Activated CD4-positive, alpha-beta T cell treated with anti-CD3 and anti-CD28 coated beads, Interleukin-2, amount 10 ng/mL, durations not matched to agents 7 days and 5 days (primary cell): ENCODE results near the gene AIFM1. TPM values are rescaled to one million over a fixed set of nuclear protein-coding genes. Genes with fewer than 3 reads are reported as not detected.

Experiments used
- CTCF ChIA-PET: fragments of 350-600 bp; sonication (Branson Sonifier 250); formaldehyde crosslinking; loops from one replicate; lab custom pipeline; 2021; ENCODE audit warnings: antibody characterized with exemption; lab: Charles Lee
- POLR2A ChIA-PET: fragments of 350-600 bp; sonication (Branson Sonifier 250); formaldehyde crosslinking; loops from one replicate; lab custom pipeline; 2021; ENCODE audit warnings: antibody characterized with exemption; lab: Charles Lee
- DNase-seq: peaks from one replicate; pipeline ENCODE4 v3.0.0-alpha.2; 2020
- H3K27ac Mint-ChIP-seq: one replicate; pipeline ENCODE4 v1.8.0; 2021; ENCODE audit warnings: mild to moderate bottlenecking, moderate library complexity, mixed read lengths
- H3K27me3 Mint-ChIP-seq: one replicate; pipeline ENCODE4 v1.8.0; 2021; ENCODE audit warnings: mixed read lengths
- H3K36me3 Mint-ChIP-seq: one replicate; pipeline ENCODE4 v1.8.0; 2021; ENCODE audit warnings: low read depth, mixed read lengths
- H3K4me1 Mint-ChIP-seq: one replicate; pipeline ENCODE4 v1.8.0; 2021; ENCODE audit warnings: mixed read lengths
- H3K4me3 Mint-ChIP-seq: one replicate; pipeline ENCODE4 v1.8.0; 2021; ENCODE audit warnings: mild to moderate bottlenecking, moderate library complexity, mixed read lengths
- H3K9me3 Mint-ChIP-seq: one replicate; pipeline ENCODE4 v1.8.0; 2021; ENCODE audit warnings: mixed read lengths
- total RNA-seq, 2 experiments: library from RNA; stranded (reverse); gene quantifications; one replicate each; pipeline ENCODE4 v1.2.3, GENCODE V29; 2021

AIFM1 gene
- total RNA-seq, 2 experiments from 2014 or later = 32.3 to 40.3 TPM

GRCh38 chrX:130165181-130165702 lies 399 bp downstream of the AIFM1 start:
- H3K27ac Mint-ChIP-seq = peak overlapping the region; percentile 95
- H3K9me3 Mint-ChIP-seq = no peaks in the 10 kb centered on the region
- H3K36me3 Mint-ChIP-seq = no peaks in the 10 kb centered on the region
- DNase-seq = no peak
- POLR2A ChIA-PET = interaction anchor here (0.6 kb wide), 1 partner anchor 24 kb away, joined by 11 read pairs; no protein-coding TSS in a partner anchor
- H3K27me3 Mint-ChIP-seq = no peaks in the 10 kb centered on the region
- peak overlapping the region; percentile 91 for H3K4me3 Mint-ChIP-seq
- CTCF ChIA-PET = interaction anchor here (0.7 to 2.5 kb wide), 5 partner anchors 9 to 85 kb away, joined by 3 to 9 read pairs (median 4); no protein-coding TSS in a partner anchor
- peaks cover 48% of the 10 kb centered on the region for H3K4me1 Mint-ChIP-seq

- Mint-ChIP-seq H3K4me3 (no peak overlapping the region), H3K9me3 (no peaks in the 10 kb centered on the region), H3K4me1 (peaks cover 50% of the 10 kb centered on the region), H3K27me3 (no peaks in the 10 kb centered on the region), H3K36me3 (peaks cover 2% of the 10 kb centered on the region), H3K27ac (no peak overlapping the region)
- ChIA-PET POLR2A (no interaction called here), CTCF (interaction anchor here (1.5 kb wide), 1 partner anchor 8 kb away, joined by 3 read pairs; no protein-coding TSS in a partner anchor)
- no peak for DNase-seq
These were observed 2.2 kb downstream of the AIFM1 start for GRCh38 chrX:130163398-130163797.

GRCh38 chrX:130162094-130162735 lies 3.4 kb downstream of the AIFM1 start:
- POLR2A ChIA-PET = no interaction called here
- H3K4me3 Mint-ChIP-seq = no peak overlapping the region
- no peak for DNase-seq
- CTCF ChIA-PET = interaction anchor here (0.8 to 1.3 kb wide), 3 partner anchors 16 to 138 kb away, joined by 3 to 6 read pairs (median 4); no protein-coding TSS in a partner anchor
- H3K4me1 Mint-ChIP-seq = peaks cover 44% of the 10 kb centered on the region
- no peaks in the 10 kb centered on the region for H3K9me3 Mint-ChIP-seq
- no peaks in the 10 kb centered on the region for H3K27me3 Mint-ChIP-seq
- no peak overlapping the region for H3K27ac Mint-ChIP-seq
- H3K36me3 Mint-ChIP-seq = peaks cover 2% of the 10 kb centered on the region

DNA sequence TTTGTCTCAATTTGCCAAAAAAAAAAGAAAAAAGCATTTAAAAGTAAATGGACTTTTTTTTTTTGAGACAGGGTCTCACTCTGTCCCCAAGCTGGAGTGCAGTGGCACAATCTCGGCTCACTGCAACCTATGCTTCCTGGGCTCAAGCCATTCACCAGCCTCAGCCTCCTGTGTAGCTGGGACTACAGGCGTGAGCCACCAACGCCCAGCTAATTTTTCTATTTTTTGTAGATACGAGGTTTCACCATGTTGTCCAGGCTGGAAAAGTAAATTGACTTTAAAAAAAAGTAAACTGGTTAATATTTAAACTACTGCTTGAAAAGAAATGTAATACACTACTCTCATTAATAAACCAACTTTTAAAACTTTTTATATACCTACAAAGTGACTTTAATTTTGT lies 5.9 kb downstream of the AIFM1 start:
- Mint-ChIP-seq H3K4me3 (no peak overlapping the region), H3K36me3 (peaks cover 4% of the 10 kb centered on the region), H3K4me1 (peaks cover 33% of the 10 kb centered on the region), H3K27me3 (no peaks in the 10 kb centered on the region), H3K9me3 (no peaks in the 10 kb centered on the region), H3K27ac (no peak overlapping the region)
- POLR2A ChIA-PET = no interaction called here
- CTCF ChIA-PET = interaction anchor here (1.0 to 1.5 kb wide), 2 partner anchors 8 to 99 kb away, joined by 3 read pairs; no protein-coding TSS in a partner anchor
- no peak for DNase-seq

DNA sequence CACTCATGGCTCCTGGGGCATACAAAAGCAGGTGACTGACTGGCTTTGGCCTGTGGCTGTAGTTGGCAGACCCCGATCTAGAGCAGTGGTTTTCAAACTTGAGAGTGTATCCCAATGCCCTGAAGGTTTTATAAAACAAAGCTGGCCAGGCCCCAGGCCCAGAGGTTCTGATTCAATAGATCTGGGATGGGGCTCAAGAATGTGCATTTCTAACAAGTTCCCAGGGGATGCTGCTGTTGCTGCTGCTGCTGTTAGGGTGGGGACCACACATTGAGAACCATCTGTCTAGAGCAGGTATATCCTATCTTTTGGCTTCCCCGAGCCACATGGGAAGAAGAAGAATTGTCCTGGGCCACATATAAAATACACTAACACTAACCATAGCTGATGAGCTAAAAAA lies 7.3 kb downstream of the AIFM1 start:
- Mint-ChIP-seq H3K4me1 (peaks cover 22% of the 10 kb centered on the region), H3K27me3 (no peaks in the 10 kb centered on the region), H3K9me3 (no peaks in the 10 kb centered on the region), H3K36me3 (peaks cover 4% of the 10 kb centered on the region), H3K27ac (no peak overlapping the region), H3K4me3 (no peak overlapping the region)
- ChIA-PET POLR2A (no interaction called here), CTCF (interaction anchor here (1.2 kb wide), 1 partner anchor 19 kb away, joined by 3 read pairs; no protein-coding TSS in a partner anchor)
- no peak for DNase-seq

DNA sequence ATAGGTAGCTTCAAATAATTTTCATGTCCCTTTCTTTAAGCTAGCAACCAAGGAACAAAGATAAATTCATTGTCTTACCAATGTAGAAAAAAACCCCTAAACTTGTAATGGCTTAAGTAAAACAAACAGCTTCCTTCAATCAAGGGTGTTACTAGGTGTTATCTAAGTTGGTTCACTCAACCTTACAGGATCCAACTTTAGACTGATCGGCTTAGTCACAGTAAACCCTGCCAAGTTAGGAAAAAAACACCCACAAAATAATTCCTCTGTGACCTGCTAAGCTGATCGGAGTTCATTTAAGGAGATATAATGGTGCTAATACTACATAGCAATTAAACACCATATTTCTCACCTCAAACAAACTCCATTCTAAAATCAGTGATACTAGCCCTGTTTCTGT lies 10.1 kb downstream of the AIFM1 start:
- Mint-ChIP-seq H3K36me3 (peaks cover 10% of the 10 kb centered on the region), H3K4me1 (peaks cover 9% of the 10 kb centered on the region), H3K9me3 (no peaks in the 10 kb centered on the region), H3K4me3 (no peak overlapping the region), H3K27ac (no peak overlapping the region), H3K27me3 (no peaks in the 10 kb centered on the region)
- ChIA-PET CTCF (interaction anchor here (0.7 to 1.5 kb wide), 3 partner anchors 9 to 25 kb away, joined by 3 to 4 read pairs (median 3); no protein-coding TSS in a partner anchor), POLR2A (interaction anchor here (0.6 kb wide), 1 partner anchor 262 kb away, joined by 3 read pairs; no protein-coding TSS in a partner anchor)
- DNase-seq = no peak

DNA sequence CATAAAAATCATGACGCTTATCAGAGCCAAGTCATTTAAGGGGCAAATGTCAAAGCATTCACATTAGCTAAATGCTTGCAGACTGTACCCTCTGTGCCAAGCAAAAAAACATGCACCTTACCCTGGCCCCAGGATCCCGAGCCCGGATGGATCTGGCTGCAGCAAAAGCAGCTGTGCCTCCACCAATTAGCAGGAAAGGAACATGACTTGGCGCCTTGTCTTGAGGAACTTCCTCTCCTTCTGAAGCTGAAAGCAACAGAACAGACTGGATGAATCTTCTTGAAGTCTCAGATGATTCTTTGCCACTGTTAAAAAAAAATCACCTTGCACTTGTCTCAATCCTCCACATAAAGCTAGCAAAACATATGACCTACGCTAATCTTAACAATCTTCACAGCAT lies 18.0 kb downstream of the AIFM1 start:
- no peak overlapping the region for H3K4me3 Mint-ChIP-seq
- ChIA-PET POLR2A (no interaction called here), CTCF (interaction anchor here (1.2 to 3.3 kb wide), 2 partner anchors 27 to 29 kb away, joined by 3 to 9 read pairs; no protein-coding TSS in a partner anchor)
- no peaks in the 10 kb centered on the region for H3K27me3 Mint-ChIP-seq
- H3K27ac Mint-ChIP-seq = no peak overlapping the region
- DNase-seq = no peak
- peaks cover 4% of the 10 kb centered on the region for H3K4me1 Mint-ChIP-seq
- no peaks in the 10 kb centered on the region for H3K9me3 Mint-ChIP-seq
- H3K36me3 Mint-ChIP-seq = peaks cover 29% of the 10 kb centered on the region

DNA sequence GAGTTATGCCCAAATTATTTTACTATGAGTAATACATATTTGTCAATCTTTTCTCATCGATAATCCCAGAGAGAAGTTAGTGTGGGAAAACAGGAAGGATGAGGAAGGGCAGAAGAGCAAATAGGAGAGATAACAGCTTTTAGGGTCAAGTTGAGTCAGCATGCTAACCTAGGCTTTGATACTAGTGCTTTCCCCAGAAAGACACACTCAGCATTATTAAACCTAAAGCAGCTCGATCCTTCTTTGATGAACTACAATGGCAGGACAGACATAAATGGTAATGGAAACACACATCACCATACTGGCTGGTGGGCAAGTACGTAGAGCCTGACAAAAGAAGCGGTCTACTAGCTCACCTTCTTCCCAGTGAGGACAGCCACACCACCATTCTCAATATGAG lies 20.5 kb downstream of the AIFM1 start:
- CTCF ChIA-PET = interaction anchor here (1.4 to 3.3 kb wide), 3 partner anchors 9 to 24 kb away, joined by 4 to 9 read pairs (median 4); no protein-coding TSS in a partner anchor
- H3K4me1 Mint-ChIP-seq = peaks cover 4% of the 10 kb centered on the region
- POLR2A ChIA-PET = no interaction called here

DNA sequence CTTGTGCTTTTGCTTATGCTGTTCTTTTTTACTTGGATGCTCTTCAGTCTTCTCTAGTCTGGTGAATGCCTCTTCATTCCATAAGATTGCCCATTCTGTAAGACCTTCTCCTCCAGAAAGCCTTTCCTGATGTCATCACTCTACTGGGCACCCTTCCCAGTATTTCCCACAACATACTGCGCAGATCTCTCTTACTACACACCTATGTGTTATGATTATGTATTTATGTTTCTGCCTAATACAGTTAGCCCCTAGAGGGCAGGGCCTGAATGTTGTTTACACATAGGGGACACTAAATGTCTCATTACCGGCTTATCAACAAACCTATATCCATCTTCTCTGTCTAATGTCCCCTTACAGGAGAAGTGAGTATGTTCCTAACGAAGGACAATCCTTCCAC lies 21.1 kb downstream of the AIFM1 start:
- CTCF ChIA-PET = no interaction called here

More for the DNA sequence above, 20.5 kb downstream of the AIFM1 start:
- Mint-ChIP-seq H3K4me3 (no peak overlapping the region), H3K27ac (no peak overlapping the region), H3K9me3 (no peaks in the 10 kb centered on the region), H3K27me3 (no peaks in the 10 kb centered on the region), H3K36me3 (peaks cover 38% of the 10 kb centered on the region)
- no peak for DNase-seq

GRCh38 chrX:130139474-130140201 lies 26.0 kb downstream of the AIFM1 start:
- no peaks in the 10 kb centered on the region for H3K4me1 Mint-ChIP-seq
- no peaks in the 10 kb centered on the region for H3K27me3 Mint-ChIP-seq
- POLR2A ChIA-PET = no interaction called here
- peaks cover 37% of the 10 kb centered on the region for H3K36me3 Mint-ChIP-seq
- H3K27ac Mint-ChIP-seq = no peak overlapping the region
- H3K9me3 Mint-ChIP-seq = no peaks in the 10 kb centered on the region
- CTCF ChIA-PET = interaction anchor here (0.5 to 1.2 kb wide), 3 partner anchors 14 to 79 kb away, joined by 3 read pairs; no protein-coding TSS in a partner anchor
- H3K4me3 Mint-ChIP-seq = no peak overlapping the region
- DNase-seq = no peak

More for the DNA sequence above, 21.1 kb downstream of the AIFM1 start:
- POLR2A ChIA-PET = no interaction called here
- no peaks in the 10 kb centered on the region for H3K9me3 Mint-ChIP-seq
- no peak overlapping the region for H3K27ac Mint-ChIP-seq
- no peak for DNase-seq
- H3K4me1 Mint-ChIP-seq = peaks cover 4% of the 10 kb centered on the region
- no peaks in the 10 kb centered on the region for H3K27me3 Mint-ChIP-seq
- H3K4me3 Mint-ChIP-seq = no peak overlapping the region
- H3K36me3 Mint-ChIP-seq = peaks cover 38% of the 10 kb centered on the region

DNA sequence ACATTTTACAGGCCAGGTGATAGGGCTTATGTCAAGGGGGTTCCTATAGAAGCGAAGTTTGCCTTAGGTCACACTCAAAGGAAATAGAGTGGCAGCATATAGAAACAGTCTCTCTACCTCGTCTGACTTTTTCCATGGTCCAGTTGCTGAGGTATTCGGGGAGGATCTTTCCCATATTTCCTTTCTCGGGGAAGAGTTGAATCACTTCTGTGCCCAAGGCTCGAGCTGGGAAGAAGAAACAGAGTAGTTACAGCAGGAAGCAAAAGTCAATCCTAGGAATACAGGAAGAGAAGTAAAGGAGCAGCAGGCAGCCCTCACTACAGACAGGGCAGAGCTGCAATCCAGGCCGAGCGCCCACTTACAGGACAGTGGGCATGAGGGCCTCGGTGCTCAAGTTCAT lies 28.7 kb downstream of the AIFM1 start:
- POLR2A ChIA-PET = interaction anchor here (0.6 kb wide), 1 partner anchor 39 kb away, joined by 3 read pairs; no protein-coding TSS in a partner anchor
- Mint-ChIP-seq H3K36me3 (peaks cover 26% of the 10 kb centered on the region), H3K27ac (no peak overlapping the region), H3K4me3 (no peak overlapping the region), H3K9me3 (no peaks in the 10 kb centered on the region), H3K4me1 (no peaks in the 10 kb centered on the region), H3K27me3 (no peaks in the 10 kb centered on the region)
- CTCF ChIA-PET = interaction anchor here (0.5 kb wide), 1 partner anchor 16 kb away, joined by 3 read pairs; no protein-coding TSS in a partner anchor
- no peak for DNase-seq

DNA sequence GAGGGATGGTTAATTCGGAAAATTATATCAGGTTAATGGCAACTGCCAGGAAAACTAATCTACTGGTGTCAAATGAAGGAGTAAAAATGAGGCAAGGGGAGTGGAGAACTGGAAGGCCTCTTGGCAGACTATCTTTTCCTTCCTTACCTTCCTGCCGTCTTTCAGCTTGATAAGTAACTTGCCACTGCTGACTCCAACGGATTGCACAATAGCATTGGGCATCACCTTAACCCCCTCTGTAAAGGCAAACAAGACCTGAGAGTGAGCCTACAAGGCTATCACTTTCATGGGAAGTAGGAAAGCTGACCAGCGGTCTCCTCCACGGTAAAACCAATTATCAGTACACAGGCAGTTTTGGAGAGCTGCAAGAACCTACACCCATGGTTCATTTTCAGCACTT lies 29.1 kb downstream of the AIFM1 start:
- Mint-ChIP-seq H3K9me3 (no peaks in the 10 kb centered on the region), H3K4me1 (no peaks in the 10 kb centered on the region), H3K27ac (peak overlapping the region; percentile 46), H3K4me3 (no peak overlapping the region), H3K36me3 (peaks cover 21% of the 10 kb centered on the region), H3K27me3 (no peaks in the 10 kb centered on the region)
- ChIA-PET CTCF (no interaction called here), POLR2A (no interaction called here)
- DNase-seq = no peak
